Measurements from ENCODE around the gene APOBEC2. TPM values are rescaled to one million over a fixed set of nuclear protein-coding genes. Genes with fewer than 3 reads are reported as not detected.

Gene APOBEC2
- total RNA-seq, 1 donor from 2014 or later: not detected

DNA sequence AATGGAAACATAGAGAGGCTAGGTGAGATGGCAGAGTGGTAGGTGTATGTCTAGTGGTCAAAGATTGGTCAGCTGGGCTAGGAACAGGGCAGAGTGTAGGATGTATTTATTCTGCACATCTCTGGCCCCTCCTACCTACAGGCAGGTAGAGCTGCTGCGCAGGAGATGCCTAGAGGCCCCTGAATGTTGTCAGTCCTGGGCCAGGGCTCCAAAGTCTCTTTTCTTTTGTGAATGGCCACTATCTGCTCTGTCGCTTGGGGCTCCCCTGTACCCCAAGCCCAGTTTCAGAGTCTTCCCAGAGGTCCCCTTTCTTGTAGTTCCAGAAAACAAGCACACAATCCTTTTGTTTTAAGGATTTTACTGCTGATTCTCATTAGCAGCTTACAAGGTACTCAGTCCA is 5.7 kb upstream of the APOBEC2 start:
- H3K9me3 ChIP-seq: no peaks in the 10 kb centered on the region
- no peak overlapping the region for H3K27ac ChIP-seq

DNA sequence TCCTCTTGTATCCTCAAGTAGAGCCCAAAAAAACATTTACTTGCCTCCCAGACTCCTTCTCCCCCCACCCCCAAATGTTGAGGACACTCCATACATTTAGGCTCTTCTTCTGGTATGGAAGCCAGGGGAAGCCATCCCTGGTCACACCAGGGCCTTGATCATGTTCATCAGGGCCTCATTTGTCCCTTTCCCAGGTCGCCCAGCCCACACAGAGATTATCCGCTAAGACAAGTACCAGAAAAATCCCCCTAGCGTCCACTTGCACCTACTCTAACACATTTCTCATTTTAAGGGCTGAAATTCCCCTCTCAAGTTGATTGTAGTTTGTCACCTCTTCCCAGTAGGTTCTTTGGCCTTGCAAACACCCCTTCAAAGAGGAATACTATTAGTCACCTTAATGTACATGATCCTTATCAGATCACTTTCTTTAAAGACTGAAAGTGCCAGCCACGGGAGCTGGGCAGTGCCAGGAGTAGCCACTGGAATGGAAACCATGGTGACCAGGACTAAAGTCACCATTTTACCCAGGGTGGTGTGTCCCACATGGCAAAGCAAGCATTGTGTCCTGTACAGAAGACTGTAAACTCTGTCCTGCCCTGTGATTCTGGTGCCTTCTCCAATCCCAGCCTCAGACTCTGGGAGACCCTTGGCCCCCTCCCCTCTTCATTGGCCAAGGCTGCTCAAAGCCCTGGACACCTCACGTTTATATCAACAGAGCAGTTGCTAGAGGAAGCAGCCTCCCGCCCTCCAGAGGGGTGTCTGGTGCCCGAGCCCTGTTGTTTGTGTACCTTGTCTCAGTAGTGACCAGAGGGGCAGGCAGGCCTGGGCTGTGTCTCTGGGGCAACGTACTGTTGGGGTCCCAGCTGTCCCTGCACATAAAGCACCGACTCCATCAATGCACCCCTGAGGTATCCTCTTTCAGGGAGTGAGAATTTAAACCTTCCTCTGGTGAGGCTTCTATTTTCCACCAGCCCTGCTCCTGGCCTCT is 5.0 kb upstream of the APOBEC2 start:
- H3K4me3 ChIP-seq: no peak overlapping the region
- H3K27me3 ChIP-seq: no peaks in the 10 kb centered on the region
- intact Hi-C loops (cut with DNase I): no loop called here
- TF ChIP-seq POLR2A (IDR thresholded peaks at IDR 0.05): no peak
- no peak for TF ChIP-seq POLR2AphosphoS5 (IDR thresholded peaks at IDR 0.05; ENCODE audit: insufficient read depth in 1 of 2, low read depth in 1 of 2)
- TF ChIP-seq, protein P1, sequence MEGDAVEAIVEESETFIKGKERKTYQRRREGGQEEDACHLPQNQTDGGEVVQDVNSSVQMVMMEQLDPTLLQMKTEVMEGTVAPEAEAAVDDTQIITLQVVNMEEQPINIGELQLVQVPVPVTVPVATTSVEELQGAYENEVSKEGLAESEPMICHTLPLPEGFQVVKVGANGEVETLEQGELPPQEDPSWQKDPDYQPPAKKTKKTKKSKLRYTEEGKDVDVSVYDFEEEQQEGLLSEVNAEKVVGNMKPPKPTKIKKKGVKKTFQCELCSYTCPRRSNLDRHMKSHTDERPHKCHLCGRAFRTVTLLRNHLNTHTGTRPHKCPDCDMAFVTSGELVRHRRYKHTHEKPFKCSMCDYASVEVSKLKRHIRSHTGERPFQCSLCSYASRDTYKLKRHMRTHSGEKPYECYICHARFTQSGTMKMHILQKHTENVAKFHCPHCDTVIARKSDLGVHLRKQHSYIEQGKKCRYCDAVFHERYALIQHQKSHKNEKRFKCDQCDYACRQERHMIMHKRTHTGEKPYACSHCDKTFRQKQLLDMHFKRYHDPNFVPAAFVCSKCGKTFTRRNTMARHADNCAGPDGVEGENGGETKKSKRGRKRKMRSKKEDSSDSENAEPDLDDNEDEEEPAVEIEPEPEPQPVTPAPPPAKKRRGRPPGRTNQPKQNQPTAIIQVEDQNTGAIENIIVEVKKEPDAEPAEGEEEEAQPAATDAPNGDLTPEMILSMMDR (IDR thresholded peaks at IDR 0.05): no peak
- no peaks in the 10 kb centered on the region for H3K9me3 ChIP-seq
- no peak for DNase-seq (ENCODE audit: extremely low spot score in 2 of 2)
- H3K4me1 ChIP-seq: no peaks in the 10 kb centered on the region
- no peaks in the 10 kb centered on the region for H3K36me3 ChIP-seq
- H3K27ac ChIP-seq: no peak overlapping the region

More for the DNA sequence above, 5.7 kb upstream of the APOBEC2 start:
- Histone ChIP-seq H3K4me1 (no peaks in the 10 kb centered on the region), H3K27me3 (no peaks in the 10 kb centered on the region), H3K36me3 (no peaks in the 10 kb centered on the region), H3K4me3 (no peak overlapping the region)
- intact Hi-C loops (cut with DNase I): no loop called here
- TF ChIP-seq POLR2AphosphoS5 (IDR thresholded peaks at IDR 0.05; ENCODE audit: insufficient read depth in 1 of 2, low read depth in 1 of 2): no peak
- TF ChIP-seq POLR2A (IDR thresholded peaks at IDR 0.05): no peak
- TF ChIP-seq, protein P1 (IDR thresholded peaks at IDR 0.05): no peak
- DNase-seq (ENCODE audit: extremely low spot score in 2 of 2): no peak

DNA sequence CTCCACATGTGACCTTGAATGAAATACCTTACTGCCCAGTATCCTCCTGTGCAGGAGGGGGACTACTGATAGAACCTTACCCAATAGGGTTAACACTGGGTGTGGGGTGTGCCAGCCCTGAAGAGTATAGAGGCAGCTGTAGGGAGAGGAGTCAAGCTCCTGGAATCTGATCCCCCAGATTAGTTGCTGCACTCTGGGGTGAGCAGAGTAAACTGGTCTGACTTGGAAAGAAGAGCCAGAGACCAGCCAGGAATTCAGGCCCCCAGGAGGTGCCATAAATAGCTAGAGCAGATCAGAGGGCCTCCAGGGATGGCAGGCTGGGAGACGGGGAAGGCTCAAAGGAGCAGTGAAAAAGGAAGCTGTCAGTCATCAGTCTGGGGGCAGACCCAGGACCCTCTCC is 3.5 kb upstream of the APOBEC2 start:
- no peaks in the 10 kb centered on the region for H3K4me1 ChIP-seq
- intact Hi-C loops (cut with DNase I): no loop called here
- H3K9me3 ChIP-seq: no peaks in the 10 kb centered on the region
- no peaks in the 10 kb centered on the region for H3K36me3 ChIP-seq
- no peak overlapping the region for H3K4me3 ChIP-seq
- no peak for TF ChIP-seq POLR2A (IDR thresholded peaks at IDR 0.05)
- TF ChIP-seq POLR2AphosphoS5 (IDR thresholded peaks at IDR 0.05; ENCODE audit: insufficient read depth in 1 of 2, low read depth in 1 of 2): no peak
- no peaks in the 10 kb centered on the region for H3K27me3 ChIP-seq
- no peak for DNase-seq (ENCODE audit: extremely low spot score in 2 of 2)
- H3K27ac ChIP-seq: no peak overlapping the region

DNA sequence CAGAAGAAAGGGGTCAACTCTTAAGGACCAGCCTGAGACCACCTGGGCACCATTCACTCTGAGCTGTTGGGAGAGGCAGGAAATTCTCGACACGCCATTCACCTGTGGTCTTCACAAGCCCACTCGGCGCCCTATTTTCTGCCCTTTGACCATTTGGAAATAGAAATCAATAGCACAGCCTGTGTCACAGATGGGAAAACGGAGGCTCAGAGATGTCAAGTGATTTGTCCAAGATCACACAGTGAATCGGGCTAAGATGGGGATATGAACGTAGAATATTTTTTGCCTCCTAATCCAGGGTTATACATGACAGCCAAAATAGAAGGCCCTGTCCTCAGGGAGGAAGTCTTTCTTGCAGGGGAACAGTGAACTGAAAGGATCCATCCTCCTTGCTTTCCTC is 3.0 kb upstream of the APOBEC2 start:
- H3K4me3 ChIP-seq: no peak overlapping the region
- no peaks in the 10 kb centered on the region for H3K27me3 ChIP-seq
- intact Hi-C loops (cut with DNase I): no loop called here
- H3K9me3 ChIP-seq: no peaks in the 10 kb centered on the region
- no peaks in the 10 kb centered on the region for H3K4me1 ChIP-seq
- no peak overlapping the region for H3K27ac ChIP-seq
- TF ChIP-seq, protein P1 (IDR thresholded peaks at IDR 0.05): no peak
- TF ChIP-seq POLR2A (IDR thresholded peaks at IDR 0.05) (no peak), POLR2AphosphoS5 (IDR thresholded peaks at IDR 0.05; ENCODE audit: insufficient read depth in 1 of 2, low read depth in 1 of 2) (no peak)
- H3K36me3 ChIP-seq: no peaks in the 10 kb centered on the region
- no peak for DNase-seq (ENCODE audit: extremely low spot score in 2 of 2)

DNA sequence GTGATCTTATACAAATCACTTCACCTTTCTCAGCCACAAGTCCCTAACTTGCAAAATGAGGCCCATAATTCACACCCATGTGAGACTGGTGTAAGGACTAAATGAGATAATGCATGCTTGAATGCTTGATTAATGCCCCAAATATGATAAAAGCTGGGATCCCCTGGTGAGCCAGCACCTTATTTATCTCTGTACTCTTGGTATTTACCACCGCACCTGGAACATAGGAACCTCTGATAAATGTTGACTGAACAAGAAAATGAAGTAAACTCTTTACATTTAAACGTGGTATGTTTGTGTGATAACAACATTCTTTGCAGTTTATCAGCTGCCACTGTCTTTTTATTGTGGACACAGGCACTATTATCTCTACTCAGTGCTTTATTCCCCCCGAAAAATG is 2.5 kb upstream of the APOBEC2 start:
- no peak for TF ChIP-seq POLR2A (IDR thresholded peaks at IDR 0.05)
- TF ChIP-seq, protein P1 (IDR thresholded peaks at IDR 0.05): no peak
- no peak for TF ChIP-seq POLR2AphosphoS5 (IDR thresholded peaks at IDR 0.05; ENCODE audit: insufficient read depth in 1 of 2, low read depth in 1 of 2)
- H3K9me3 ChIP-seq: no peaks in the 10 kb centered on the region
- no peaks in the 10 kb centered on the region for H3K36me3 ChIP-seq
- no peaks in the 10 kb centered on the region for H3K27me3 ChIP-seq
- intact Hi-C loops (cut with DNase I): no loop called here
- H3K27ac ChIP-seq: no peak overlapping the region
- no peak for DNase-seq (ENCODE audit: extremely low spot score in 2 of 2)
- H3K4me1 ChIP-seq: no peaks in the 10 kb centered on the region
- H3K4me3 ChIP-seq: no peak overlapping the region
